ENCODE measurements around the gene TUT1. TPM values are rescaled to one million over a fixed set of nuclear protein-coding genes. Genes with fewer than 3 reads are reported as not detected.

TUT1 gene
- total RNA-seq, 1 experiment from 2014 or later = 19.9 TPM

DNA sequence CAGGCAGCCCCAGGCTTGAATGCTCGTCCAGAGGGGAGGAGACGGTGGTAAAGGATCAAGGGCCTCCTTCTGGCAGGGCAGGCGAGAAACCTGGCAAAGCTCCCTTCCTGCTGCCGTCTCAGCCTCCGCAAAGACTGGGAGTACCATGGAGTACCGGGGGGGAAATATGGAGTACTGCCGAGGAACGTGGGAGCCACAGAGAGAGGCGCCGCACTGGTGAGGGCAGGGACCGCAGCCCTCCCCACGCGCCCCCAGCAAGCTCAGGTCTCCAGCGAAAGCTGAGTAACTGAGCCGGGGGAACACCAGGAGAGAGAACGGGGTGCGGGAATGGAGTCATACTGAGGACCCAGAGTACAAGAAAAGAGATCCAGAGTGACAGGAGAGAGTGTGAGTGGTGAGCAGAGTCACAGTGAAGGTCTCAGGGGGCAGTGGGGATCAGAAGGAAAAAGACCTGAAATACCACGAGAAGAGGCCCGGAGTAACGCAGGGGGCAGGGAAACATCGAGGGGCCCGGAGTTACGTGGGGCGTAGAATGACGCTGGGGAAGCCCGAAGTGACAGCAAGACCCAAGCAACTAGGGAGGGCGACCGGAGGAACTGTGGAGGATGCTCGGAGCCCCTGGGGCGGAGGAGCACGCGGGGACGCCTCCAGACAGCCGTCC is 20.5 kb upstream of the TUT1 start:
- in situ Hi-C loops (cut with HindIII; ENCODE audit: low pct_unique_long_range_greater_than_20kb, low sequenced_read_pairs) = no loop called here
- no TSS peak for BruUV-seq (replicated peaks)

DNA sequence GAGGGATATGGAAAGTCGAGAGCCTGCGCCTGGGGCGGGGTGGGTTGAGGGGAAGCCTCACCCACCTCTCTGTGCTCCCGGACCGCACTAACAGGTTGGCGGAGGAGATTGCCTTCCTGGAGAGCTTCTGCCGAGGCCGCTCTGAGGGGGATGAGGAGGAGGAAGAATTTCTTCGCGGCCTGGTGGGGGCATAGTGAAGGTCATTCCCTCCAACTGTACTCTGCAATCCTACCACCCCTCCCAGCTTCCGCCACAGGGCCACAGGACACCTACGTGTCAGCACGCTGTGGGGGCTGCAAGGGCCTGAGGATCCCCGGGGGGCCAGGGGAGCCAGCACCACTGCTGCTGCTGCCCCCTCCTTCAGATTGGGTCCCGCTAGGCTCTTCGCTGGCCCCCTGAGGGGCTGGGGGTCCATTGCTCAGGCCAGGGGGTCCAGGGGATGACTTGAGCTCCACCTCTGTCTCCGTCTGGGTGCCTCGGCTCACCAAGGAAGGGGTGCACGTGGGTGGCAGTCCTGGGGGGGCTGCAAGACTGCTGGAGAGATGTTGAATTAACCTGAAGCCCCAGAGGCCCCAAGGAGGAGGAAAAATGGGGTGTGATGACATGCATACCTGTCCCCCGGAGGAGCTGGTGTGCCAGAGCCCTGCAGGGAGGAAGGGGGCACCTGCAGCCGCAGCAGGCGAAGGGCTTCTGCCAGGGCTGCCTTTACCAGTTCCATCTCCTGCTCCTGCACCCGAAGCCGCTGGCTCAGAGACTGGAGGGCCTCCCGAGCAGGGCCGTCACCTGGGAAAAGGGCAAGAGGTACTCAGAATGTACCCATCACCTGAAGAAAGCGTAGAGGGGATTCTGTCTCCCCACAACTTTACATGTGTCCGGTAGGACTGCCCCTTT is 19.7 kb upstream of the TUT1 start:
- intact Hi-C loops (cut with micrococcal nuclease; ENCODE audit: unreplicated experiment) (no loop called here), in situ Hi-C loops (cut with HindIII; ENCODE audit: low pct_unique_long_range_greater_than_20kb, low sequenced_read_pairs) (no loop called here)
- Histone ChIP-seq H3K36me3 (ENCODE audit: control insufficient read depth, insufficient read depth, low read length) (no peaks in the 10 kb centered on the region; the same call in none of the 2 replicates), H3K4me1 (ENCODE audit: control insufficient read depth, insufficient read depth, low read length) (peaks cover 21% of the 10 kb centered on the region), H3K27ac (ENCODE audit: low read length) (peak overlapping the region; percentile 90), H3K27me3 (ENCODE audit: control insufficient read depth, insufficient read depth, low read length) (no peaks in the 10 kb centered on the region), H3K9me3 (ENCODE audit: control insufficient read depth, insufficient read depth, low read depth, low read length) (no peaks in the 10 kb centered on the region), H3K4me3 (ENCODE audit: low read depth in 2 of 2, low read length in 2 of 2) (peak overlapping the region; percentile 80 to 87)
- DNase-seq (ENCODE audit: low read depth, low spot score) (no peak), ATAC-seq (no peak)
- TF ChIP-seq TCF7L2 (IDR thresholded peaks at IDR 0.05; ENCODE audit: low read depth, low read length) = no peak
- no peak for TF ChIP-seq SIN3A (IDR thresholded peaks at IDR 0.05; ENCODE audit: borderline replicate concordance, insufficient read depth, low read depth, low read length)
- TF ChIP-seq, protein P1, sequence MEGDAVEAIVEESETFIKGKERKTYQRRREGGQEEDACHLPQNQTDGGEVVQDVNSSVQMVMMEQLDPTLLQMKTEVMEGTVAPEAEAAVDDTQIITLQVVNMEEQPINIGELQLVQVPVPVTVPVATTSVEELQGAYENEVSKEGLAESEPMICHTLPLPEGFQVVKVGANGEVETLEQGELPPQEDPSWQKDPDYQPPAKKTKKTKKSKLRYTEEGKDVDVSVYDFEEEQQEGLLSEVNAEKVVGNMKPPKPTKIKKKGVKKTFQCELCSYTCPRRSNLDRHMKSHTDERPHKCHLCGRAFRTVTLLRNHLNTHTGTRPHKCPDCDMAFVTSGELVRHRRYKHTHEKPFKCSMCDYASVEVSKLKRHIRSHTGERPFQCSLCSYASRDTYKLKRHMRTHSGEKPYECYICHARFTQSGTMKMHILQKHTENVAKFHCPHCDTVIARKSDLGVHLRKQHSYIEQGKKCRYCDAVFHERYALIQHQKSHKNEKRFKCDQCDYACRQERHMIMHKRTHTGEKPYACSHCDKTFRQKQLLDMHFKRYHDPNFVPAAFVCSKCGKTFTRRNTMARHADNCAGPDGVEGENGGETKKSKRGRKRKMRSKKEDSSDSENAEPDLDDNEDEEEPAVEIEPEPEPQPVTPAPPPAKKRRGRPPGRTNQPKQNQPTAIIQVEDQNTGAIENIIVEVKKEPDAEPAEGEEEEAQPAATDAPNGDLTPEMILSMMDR (IDR thresholded peaks at IDR 0.05) = no peak
- TF ChIP-seq, protein P2, sequence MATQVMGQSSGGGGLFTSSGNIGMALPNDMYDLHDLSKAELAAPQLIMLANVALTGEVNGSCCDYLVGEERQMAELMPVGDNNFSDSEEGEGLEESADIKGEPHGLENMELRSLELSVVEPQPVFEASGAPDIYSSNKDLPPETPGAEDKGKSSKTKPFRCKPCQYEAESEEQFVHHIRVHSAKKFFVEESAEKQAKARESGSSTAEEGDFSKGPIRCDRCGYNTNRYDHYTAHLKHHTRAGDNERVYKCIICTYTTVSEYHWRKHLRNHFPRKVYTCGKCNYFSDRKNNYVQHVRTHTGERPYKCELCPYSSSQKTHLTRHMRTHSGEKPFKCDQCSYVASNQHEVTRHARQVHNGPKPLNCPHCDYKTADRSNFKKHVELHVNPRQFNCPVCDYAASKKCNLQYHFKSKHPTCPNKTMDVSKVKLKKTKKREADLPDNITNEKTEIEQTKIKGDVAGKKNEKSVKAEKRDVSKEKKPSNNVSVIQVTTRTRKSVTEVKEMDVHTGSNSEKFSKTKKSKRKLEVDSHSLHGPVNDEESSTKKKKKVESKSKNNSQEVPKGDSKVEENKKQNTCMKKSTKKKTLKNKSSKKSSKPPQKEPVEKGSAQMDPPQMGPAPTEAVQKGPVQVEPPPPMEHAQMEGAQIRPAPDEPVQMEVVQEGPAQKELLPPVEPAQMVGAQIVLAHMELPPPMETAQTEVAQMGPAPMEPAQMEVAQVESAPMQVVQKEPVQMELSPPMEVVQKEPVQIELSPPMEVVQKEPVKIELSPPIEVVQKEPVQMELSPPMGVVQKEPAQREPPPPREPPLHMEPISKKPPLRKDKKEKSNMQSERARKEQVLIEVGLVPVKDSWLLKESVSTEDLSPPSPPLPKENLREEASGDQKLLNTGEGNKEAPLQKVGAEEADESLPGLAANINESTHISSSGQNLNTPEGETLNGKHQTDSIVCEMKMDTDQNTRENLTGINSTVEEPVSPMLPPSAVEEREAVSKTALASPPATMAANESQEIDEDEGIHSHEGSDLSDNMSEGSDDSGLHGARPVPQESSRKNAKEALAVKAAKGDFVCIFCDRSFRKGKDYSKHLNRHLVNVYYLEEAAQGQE (IDR thresholded peaks at IDR 0.05; ENCODE audit: insufficient read depth in 1 of 2, low read depth in 2 of 2, low read length in 1 of 2) = no peak
- TF ChIP-seq POLR2AphosphoS5 (IDR thresholded peaks at IDR 0.05; ENCODE audit: low read depth, low read length) = no peak
- ChIA-PET CTCF (interaction anchor here (1.1 to 1.5 kb wide), 3 partner anchors 9 to 54 kb away, joined by 3 to 8 read pairs (median 5); partner anchors contain the start of genes C11orf98, CSKMT and MTA2), POLR2A (interaction anchor here (0.5 to 1.3 kb wide), 2 partner anchors 54 to 150 kb away, joined by 3 read pairs; partner anchors contain the start of genes C11orf98, CSKMT and POLR2G)
- no TSS peak for BruUV-seq (replicated peaks)

More for the DNA sequence above, 20.5 kb upstream of the TUT1 start:
- Histone ChIP-seq H3K4me3 (ENCODE audit: low read depth in 2 of 2, low read length in 2 of 2) (peak overlapping the region; percentile 80 to 87), H3K4me1 (ENCODE audit: control insufficient read depth, insufficient read depth, low read length) (peaks cover 21% of the 10 kb centered on the region), H3K36me3 (ENCODE audit: control insufficient read depth, insufficient read depth, low read length) (no peaks in the 10 kb centered on the region; the same call in 1 of the 2 replicates), H3K27me3 (ENCODE audit: control insufficient read depth, insufficient read depth, low read length) (no peaks in the 10 kb centered on the region), H3K9me3 (ENCODE audit: control insufficient read depth, insufficient read depth, low read depth, low read length) (no peaks in the 10 kb centered on the region), H3K27ac (ENCODE audit: low read length) (peak overlapping the region; percentile 90)
- DNase-seq (ENCODE audit: low read depth, low spot score) (no peak), ATAC-seq (peak; percentile 35)
- POLR2A ChIA-PET = interaction anchor here (0.5 to 1.3 kb wide), 3 partner anchors 29 to 150 kb away, joined by 3 to 8 read pairs (median 3); partner anchors contain the start of genes C11orf98, CSKMT and POLR2G
- intact Hi-C loops (cut with micrococcal nuclease; ENCODE audit: unreplicated experiment) = no loop called here
- no peak for TF ChIP-seq TCF7L2 (IDR thresholded peaks at IDR 0.05; ENCODE audit: low read depth, low read length)
- TF ChIP-seq, protein P2 (IDR thresholded peaks at IDR 0.05; ENCODE audit: insufficient read depth in 1 of 2, low read depth in 2 of 2, low read length in 1 of 2) = no peak
- TF ChIP-seq, protein P1 (IDR thresholded peaks at IDR 0.05) = no peak
- TF ChIP-seq POLR2AphosphoS5 (IDR thresholded peaks at IDR 0.05; ENCODE audit: low read depth, low read length) = no peak
- no peak for TF ChIP-seq SIN3A (IDR thresholded peaks at IDR 0.05; ENCODE audit: borderline replicate concordance, insufficient read depth, low read depth, low read length)
- CTCF ChIA-PET = interaction anchor here (0.7 to 1.2 kb wide), 4 partner anchors 10 to 53 kb away, joined by 5 to 8 read pairs (median 6); partner anchors contain the start of genes C11orf98 and MTA2

Measured in Panc1 (cell line).